ENCODE measurements around the gene DBX2.
"Not testable (repeated sequence)": the region's sequence is repeated elsewhere in the genome, so short reads cannot be mapped to it uniquely, and the experiment has no call there.

The DBX2 gene

DNA sequence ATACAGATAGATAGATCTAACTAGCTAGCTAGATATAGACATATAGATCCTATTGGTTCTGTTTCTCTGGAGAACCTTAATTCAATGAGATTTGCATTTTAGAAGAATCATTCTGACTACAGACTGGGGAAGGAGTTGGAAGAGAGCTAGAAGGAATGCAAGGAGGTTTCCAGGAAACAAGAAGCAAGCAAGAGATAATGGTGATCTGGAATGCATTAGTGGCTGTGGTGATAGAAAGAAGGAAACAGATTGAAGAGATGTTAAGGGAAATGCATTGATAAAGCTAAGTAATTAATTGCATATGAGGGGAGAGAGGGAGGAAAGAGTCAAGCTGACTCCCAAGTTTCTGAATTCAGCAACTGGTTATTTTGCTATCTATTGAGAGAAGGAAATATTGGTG, 42.7 kb downstream of the DBX2 start:
- no peak for DNase-seq

DNA sequence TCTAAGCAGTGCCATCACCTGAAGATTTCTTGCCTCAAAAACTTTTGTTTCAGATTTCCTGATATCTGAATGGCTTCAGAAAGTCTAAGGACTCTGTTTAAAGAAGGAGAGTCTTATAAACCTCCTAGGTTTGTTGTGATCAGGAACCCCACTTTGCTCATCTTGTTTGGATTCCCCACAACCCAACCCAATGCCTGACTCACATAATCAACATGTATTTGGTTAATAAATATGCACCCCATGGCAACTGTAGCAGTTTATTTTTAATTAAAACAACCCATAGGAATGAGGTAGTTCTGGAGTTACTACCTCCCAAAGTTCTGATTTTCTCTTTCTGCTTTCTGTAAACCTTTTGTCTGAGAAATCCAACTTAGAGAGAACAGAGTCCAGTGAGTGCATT, 51.5 kb downstream of the DBX2 start:
- no peak for DNase-seq

DNA sequence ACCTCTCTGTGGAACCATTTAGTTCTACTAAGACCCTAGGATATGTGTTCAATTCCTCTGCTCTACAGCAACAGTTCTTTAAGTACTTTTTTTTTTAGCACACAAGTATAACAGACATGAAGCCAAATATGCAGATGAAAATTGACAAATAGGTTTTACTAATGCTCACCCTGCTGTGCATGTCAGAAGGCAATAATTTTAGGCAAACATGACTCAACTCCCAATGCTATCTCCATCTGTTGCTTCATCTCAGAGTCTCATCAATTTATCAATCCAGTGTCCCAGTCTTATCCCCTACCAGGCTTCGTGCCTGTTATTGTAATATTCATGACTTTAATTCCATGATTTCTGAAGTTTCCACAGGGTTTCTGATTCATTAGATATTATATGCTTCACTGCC, 57.7 kb downstream of the DBX2 start:
- DNase-seq, result peak in 1 of 2 experiments; percentile 12

DNA sequence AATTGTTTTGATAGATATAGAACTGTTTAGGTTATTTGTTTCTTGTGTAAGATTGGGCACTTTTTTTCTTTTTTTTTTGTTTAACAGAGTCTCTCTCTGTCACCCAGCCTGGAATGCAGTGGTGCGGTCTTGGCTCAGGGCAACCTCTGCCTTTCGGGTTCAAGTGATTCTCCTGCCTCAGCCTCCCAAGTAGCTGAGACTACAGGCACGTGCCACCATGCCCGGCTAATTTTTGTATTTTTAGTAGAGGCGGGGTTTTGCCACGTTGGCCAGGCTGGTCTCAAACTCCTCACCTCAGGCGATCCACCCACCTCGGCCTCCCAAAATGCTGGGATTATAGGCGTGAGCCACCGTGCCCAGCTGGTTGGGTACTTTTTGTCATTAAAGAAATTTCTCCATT, 66.0 kb downstream of the DBX2 start:
- not testable (repeated sequence) for DNase-seq

DNA sequence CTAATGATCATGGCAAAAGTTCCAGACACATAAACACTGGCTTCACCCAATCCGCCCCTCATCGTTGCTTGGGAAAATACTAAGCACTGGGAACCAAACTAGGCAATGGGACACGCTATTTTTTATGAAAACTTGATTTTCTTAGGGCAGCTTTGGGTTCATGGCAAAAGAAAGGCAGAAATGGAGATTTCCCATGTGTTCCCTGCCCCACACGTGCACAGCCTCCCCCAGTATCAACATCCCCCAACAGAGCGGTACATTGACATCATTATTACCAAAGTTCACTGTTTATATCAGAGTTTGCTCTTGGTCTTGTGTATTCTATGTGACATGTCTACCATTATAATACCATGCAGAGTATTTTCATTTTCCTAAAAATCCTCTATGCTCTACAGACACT, 71.0 kb downstream of the DBX2 start:
- DNase-seq, result no peak

DNA sequence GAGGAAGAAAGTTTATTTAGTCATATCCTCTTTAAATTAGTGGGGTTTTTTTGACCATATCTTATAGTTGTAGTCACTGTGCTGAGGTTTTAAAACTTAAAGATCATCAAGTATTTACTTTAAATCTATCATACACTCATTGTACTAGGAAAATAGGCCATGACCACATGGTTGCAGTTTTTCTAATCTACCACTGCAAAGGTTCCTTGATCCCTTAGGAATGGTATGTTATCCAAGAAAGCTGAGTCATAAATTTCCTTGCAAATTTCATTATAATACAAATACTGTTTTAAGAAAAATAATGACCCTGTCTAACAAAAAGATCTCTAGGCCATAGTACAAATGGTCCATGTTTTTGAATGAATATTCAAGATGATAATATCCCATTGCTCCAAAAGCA, 74.7 kb downstream of the DBX2 start:
- no peak for DNase-seq

DNA sequence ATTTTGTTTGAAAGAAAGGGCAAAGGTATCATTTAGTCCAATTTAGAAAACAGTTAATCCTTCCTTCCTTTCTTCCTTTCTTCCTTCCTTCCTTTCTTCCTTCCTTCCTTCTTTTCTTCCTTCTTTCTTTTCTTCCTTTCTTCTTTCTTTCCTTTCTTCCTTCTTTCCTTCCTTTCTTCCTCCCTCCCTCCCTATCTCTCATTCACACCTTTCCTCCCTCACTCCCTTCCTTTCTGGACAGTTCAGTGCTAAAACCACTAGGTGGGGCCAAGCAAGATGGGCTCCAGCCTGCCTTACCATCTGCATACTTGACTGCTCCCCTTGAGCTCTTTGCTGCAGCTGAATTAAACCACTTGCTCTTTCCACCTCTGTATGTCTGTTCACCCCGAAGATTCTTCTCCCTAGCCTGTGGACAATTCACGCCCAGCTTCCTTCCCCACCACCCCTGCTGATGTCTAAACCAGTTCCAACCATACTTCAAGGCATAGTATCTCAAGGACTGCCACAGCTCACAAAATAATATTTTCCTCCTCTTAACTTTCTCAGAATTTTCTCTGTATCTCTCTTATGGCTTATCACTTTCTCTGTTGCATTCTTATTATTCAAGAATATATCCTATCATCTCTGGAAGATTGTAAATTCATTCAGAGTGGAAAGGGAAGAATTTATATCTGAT, 78.0 kb downstream of the DBX2 start:
- peak in 1 of 2 experiments; percentile 9 for DNase-seq

DNA sequence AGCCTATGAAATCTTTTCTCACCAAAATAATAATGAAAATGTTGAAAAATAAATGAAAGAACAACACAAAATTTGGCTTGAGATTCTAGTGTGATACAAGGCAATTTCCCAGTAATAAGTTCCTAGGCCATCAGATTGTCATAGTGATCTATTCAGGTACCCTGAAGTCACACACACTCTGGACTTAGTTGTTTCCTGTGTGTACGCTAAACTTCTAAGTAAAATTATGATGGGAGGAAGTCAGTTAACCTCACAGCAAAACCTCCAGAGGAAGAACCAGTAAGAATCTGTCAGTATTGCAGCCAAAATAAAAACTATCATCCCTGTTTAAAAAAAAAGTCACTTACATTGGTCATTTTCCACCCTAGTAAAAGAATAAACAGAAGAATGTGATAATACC, 81.9 kb downstream of the DBX2 start:
- no peak for DNase-seq

All from NCI-H446 (cell line).